Mammary epithelial cell (primary cell): ENCODE results near the gene ZMYM2.

ENCODE experiments used
- EZH2 ChIP-seq: IDR thresholded peaks from 2 replicates; pipeline ENCODE4 v1.6.1; 2012; ENCODE audit warnings: low read length, inconsistent platforms, borderline replicate concordance
- TF ChIP-seq, protein P1 (sequence below), 2 donors: IDR thresholded peaks in 1 of 2; conservative IDR thresholded peaks in 1 of 2; 2 replicates each; pipeline ENCODE4 v1.5.1; 2011 to 2012; ENCODE audit warnings: inconsistent platforms in 2 of 2, low read length in 2 of 2, mild to moderate bottlenecking in 2 of 2, control low read depth in 1 of 2, low read depth in 1 of 2; ENCODE audit not compliant: insufficient read depth in 1 of 2; ENCODE audit errors: extremely low read depth in 1 of 2

DNA sequence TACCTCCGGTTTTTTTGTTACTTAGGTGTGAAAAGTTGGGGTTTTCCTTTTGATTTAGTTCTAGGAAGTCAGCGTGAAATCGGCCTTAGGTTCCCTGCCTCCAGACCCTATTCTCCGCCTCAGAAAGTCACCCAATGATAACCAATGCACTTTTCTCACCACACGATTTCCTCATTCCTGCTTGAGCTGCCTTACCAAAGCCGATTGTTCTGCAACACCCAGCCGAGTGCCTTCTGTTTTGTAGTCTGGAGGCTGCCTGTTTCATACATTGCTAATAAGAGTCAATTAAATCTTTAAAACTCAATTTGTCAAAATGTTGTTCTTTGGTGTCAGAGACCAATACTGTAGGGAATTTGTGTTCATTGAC lies 162.6 kb downstream of the ZMYM2 start:
- TF ChIP-seq, protein P1, sequence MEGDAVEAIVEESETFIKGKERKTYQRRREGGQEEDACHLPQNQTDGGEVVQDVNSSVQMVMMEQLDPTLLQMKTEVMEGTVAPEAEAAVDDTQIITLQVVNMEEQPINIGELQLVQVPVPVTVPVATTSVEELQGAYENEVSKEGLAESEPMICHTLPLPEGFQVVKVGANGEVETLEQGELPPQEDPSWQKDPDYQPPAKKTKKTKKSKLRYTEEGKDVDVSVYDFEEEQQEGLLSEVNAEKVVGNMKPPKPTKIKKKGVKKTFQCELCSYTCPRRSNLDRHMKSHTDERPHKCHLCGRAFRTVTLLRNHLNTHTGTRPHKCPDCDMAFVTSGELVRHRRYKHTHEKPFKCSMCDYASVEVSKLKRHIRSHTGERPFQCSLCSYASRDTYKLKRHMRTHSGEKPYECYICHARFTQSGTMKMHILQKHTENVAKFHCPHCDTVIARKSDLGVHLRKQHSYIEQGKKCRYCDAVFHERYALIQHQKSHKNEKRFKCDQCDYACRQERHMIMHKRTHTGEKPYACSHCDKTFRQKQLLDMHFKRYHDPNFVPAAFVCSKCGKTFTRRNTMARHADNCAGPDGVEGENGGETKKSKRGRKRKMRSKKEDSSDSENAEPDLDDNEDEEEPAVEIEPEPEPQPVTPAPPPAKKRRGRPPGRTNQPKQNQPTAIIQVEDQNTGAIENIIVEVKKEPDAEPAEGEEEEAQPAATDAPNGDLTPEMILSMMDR (conservative IDR thresholded peaks at IDR 0.05 in 1 of 2, IDR thresholded peaks at IDR 0.05 in 1 of 2; ENCODE audit: extremely low read depth in 1 of 2, insufficient read depth in 1 of 2, low read depth in 1 of 2, low read length in 2 of 2): no peak
- no peak for TF ChIP-seq EZH2
